Measurements from ENCODE around the gene HOXC4. TPM values are rescaled to one million over a fixed set of nuclear protein-coding genes. Genes with fewer than 3 reads are reported as not detected.
A peak's percentile ranks its signal among the peaks of the same experiment; 100 is the strongest.

HOXC4 gene
- total and polyA plus RNA-seq, 2 of the 8 experiments (the other 6 are each of a cell fraction or from before 2014, with no cell fraction given): not detected

- peak overlapping the region in 1 of 2 experiments; percentile 19; a peak in 1 of 4 replicates for H3K4me2 ChIP-seq (ENCODE audit: insufficient read depth in 1 of 2, low read depth in 2 of 2, low read length in 2 of 2)
Measured at GRCh38 chr12:54060174-54060974, 6.7 kb downstream of the HOXC4 start.

More at GRCh38 chr12:54060174-54060974, 6.7 kb downstream of the HOXC4 start:
- Histone ChIP-seq H3K23ac (ENCODE audit: insufficient read length) (no peak overlapping the region), H3K36me3 (ENCODE audit: control insufficient read depth in 2 of 4, insufficient read depth in 4 of 4, low read length in 3 of 4) (no peaks in the 10 kb centered on the region; a peak in 1 of 8 replicates), H2AFZ (ENCODE audit: low read length) (no peak overlapping the region), H3K27ac (ENCODE audit: low read depth, low read length) (no peak overlapping the region), H3K56ac (replicated peaks; ENCODE audit: insufficient read length, low read depth, low read length) (no peak overlapping the region), H3K79me2 (ENCODE audit: control insufficient read depth in 1 of 2, insufficient read depth in 2 of 2, low read length in 2 of 2) (no peaks in the 10 kb centered on the region), H3K14ac (ENCODE audit: insufficient read length) (no peak overlapping the region), H3K9ac (replicated peaks in 1 of 4; ENCODE audit: extremely low read depth in 1 of 4, low read depth in 3 of 4, low read length in 3 of 4) (no peak overlapping the region), H4K5ac (ENCODE audit: insufficient read length, low read depth, low read length) (no peak overlapping the region), H3K27me3 (replicated peaks in 1 of 4; ENCODE audit: control insufficient read depth in 3 of 4, extremely low read depth in 1 of 4, insufficient read depth in 3 of 4, low read length in 3 of 4) (peaks cover 79 to 95% (median 90%) of the 10 kb centered on the region in 4 experiments), H3K23me2 (ENCODE audit: low read depth, low read length) (no peaks in the 10 kb centered on the region; the same call in 1 of the 2 replicates), H2BK15ac (ENCODE audit: low read length) (no peak overlapping the region), H4K8ac (ENCODE audit: extremely low read depth, insufficient read depth, low read length) (no peak overlapping the region), H3K79me1 (ENCODE audit: low read depth, low read length) (no peaks in the 10 kb centered on the region), H2BK120ac (replicated peaks; ENCODE audit: low read depth, low read length) (no peak overlapping the region), H2BK12ac (ENCODE audit: low read depth, low read length) (peak overlapping the region; percentile 42; the same call in 1 of the 2 replicates), H2BK20ac (ENCODE audit: low read length) (no peak overlapping the region), H3K9me3 (ENCODE audit: insufficient read depth in 2 of 2, low read depth in 1 of 2, low read length in 1 of 2) (no peaks in the 10 kb centered on the region), H3K4me1 (replicated peaks in 1 of 4; ENCODE audit: control insufficient read depth in 3 of 4, insufficient read depth in 4 of 4, low read length in 3 of 4) (peaks cover 4 to 14% (median 6%) of the 10 kb centered on the region in 4 experiments), H2AK5ac (ENCODE audit: low read depth, low read length) (no peak overlapping the region), H3K18ac (ENCODE audit: extremely low read depth, low read length) (no peak overlapping the region), H3K4me3 (ENCODE audit: extremely low read depth in 1 of 4, insufficient read depth in 2 of 4, low read depth in 3 of 4, low read length in 4 of 4) (no peak overlapping the region), H4K20me1 (replicated peaks in 1 of 2; ENCODE audit: control insufficient read depth in 1 of 2, insufficient read depth in 2 of 2, low read length in 2 of 2) (peaks cover 0 to 2% of the 10 kb centered on the region in 2 experiments), H3K4ac (replicated peaks; ENCODE audit: insufficient read length, low read depth, low read length) (no peak overlapping the region), H4K91ac (replicated peaks; ENCODE audit: insufficient read length, low read length) (no peak overlapping the region), H2BK5ac (ENCODE audit: low read depth, low read length) (no peak overlapping the region)
- DNase-seq (ENCODE audit: low read depth in 1 of 2, low spot score in 2 of 2): no peak
- 15% methylated on average over 37 of the region's 38 CpGs; no CpG with 5 or more reads in 1 of the 2 experiments for WGBS, 2 experiments (ENCODE audit: extremely low coverage in 1 of 2, insufficient coverage in 1 of 2, insufficient read length in 1 of 2, insufficient replicate concordance in 2 of 2, low coverage in 1 of 2, low lambda C conversion rate in 2 of 2, missing lambda C conversion rate in 1 of 2)
- FAIRE-seq: no peak
- ChIA-PET CTCF (ENCODE audit: partially characterized antibody) (interaction anchor here (0.8 to 2.8 kb wide), 13 partner anchors 13 to 316 kb away, joined by 3 to 18 read pairs (median 4); partner anchors contain the start of genes HOXC10 and HOXC5), POLR2A (ENCODE audit: partially characterized antibody) (interaction anchor here (0.6 kb wide), 1 partner anchor 136 kb away, joined by 3 read pairs; no protein-coding TSS in a partner anchor)
- TF ChIP-seq POLR2AphosphoS5 (IDR thresholded peaks at IDR 0.05; ENCODE audit: low read depth, low read length): no peak
- no peak for TF ChIP-seq E2F6 (IDR thresholded peaks at IDR 0.05)
- no peak for TF ChIP-seq TAF7 (optimal IDR thresholded peaks at IDR 0.05; ENCODE audit: borderline replicate concordance, low read depth, low read length)
- no peak for TF ChIP-seq RAD21 (IDR thresholded peaks at IDR 0.05 in 1 of 2, conservative IDR thresholded peaks at IDR 0.05 in 1 of 2; ENCODE audit: low read depth in 2 of 2, low read length in 2 of 2)
- peak; percentile 94 for TF ChIP-seq EZH2 (IDR thresholded peaks at IDR 0.05; ENCODE audit: low read depth, low read length, severe bottlenecking)
- no peak for TF ChIP-seq FOSL1 (IDR thresholded peaks at IDR 0.05; ENCODE audit: insufficient read depth, low read depth, low read length)
- TF ChIP-seq CBX8 (IDR thresholded peaks at IDR 0.05; ENCODE audit: borderline replicate concordance, low read depth, low read length): peak; percentile 86; the same call in 1 of the 2 replicates
- peak; percentile 93; the same call in 1 of the 2 replicates for TF ChIP-seq SUZ12 (IDR thresholded peaks at IDR 0.05; ENCODE audit: low read length)
- TF ChIP-seq BCL11A (IDR thresholded peaks at IDR 0.05; ENCODE audit: low read depth in 2 of 2, low read length in 2 of 2): no peak
- TF ChIP-seq CREB1 (IDR thresholded peaks at IDR 0.05): no peak

All from H1 (cell line).